Natural killer cell (primary cell): ENCODE measurements around the gene SEMA3B. TPM values are rescaled to one million over a fixed set of nuclear protein-coding genes. Genes with fewer than 3 reads are reported as not detected.
A peak's percentile ranks its signal among the peaks of the same experiment; 100 is the strongest.

Experiments
- ATAC-seq, 3 donors: fragments of 150-1000 bp in 2 of 3; fragments of 200-7000 bp in 1 of 3; cut with Tn5 transposase; 1 replicate in 1 of 3; 2 replicates in 2 of 3; pipeline ENCODE4 v1.10.0; 2021; ENCODE audit warnings: mild to moderate bottlenecking in 2 of 3, moderate library complexity in 2 of 3
- DNase-seq, 2 donors: peaks; one replicate each; pipeline versions ENCODE4 v3.0.0 to v3.0.0-alpha.2; 2013 to 2021; ENCODE audit warnings: mixed read lengths in 1 of 2
- H3K27ac ChIP-seq: one replicate; pipeline ENCODE4 v1.5.1; 2013; ENCODE audit warnings: mild to moderate bottlenecking, low read length
- H3K27me3 ChIP-seq: one replicate; pipeline ENCODE4 v1.6.1; 2013; ENCODE audit warnings: low read length; ENCODE audit not compliant: control insufficient read depth, insufficient read depth
- H3K36me3 ChIP-seq: one replicate; pipeline ENCODE4 v1.6.1; 2013; ENCODE audit warnings: low read length; ENCODE audit not compliant: control insufficient read depth, insufficient read depth
- H3K4me1 ChIP-seq: one replicate; pipeline ENCODE4 v1.6.1; 2013; ENCODE audit warnings: low read length; ENCODE audit not compliant: control insufficient read depth, insufficient read depth
- H3K4me3 ChIP-seq: one replicate; pipeline ENCODE4 v1.5.1; 2013; ENCODE audit warnings: low read length
- H3K9me3 ChIP-seq: one replicate; pipeline ENCODE4 v1.6.1; 2013; ENCODE audit warnings: low read length; ENCODE audit not compliant: control insufficient read depth, insufficient read depth
- H3K27ac Mint-ChIP-seq, 2 donors: one replicate each; pipeline ENCODE4 v1.8.0; 2022; ENCODE audit warnings: mild to moderate bottlenecking in 2 of 2, mixed read lengths in 2 of 2, moderate library complexity in 1 of 2
- H3K27me3 Mint-ChIP-seq, 2 donors: one replicate each; pipeline ENCODE4 v1.8.0; 2022; ENCODE audit warnings: low read depth in 2 of 2, mixed read lengths in 2 of 2
- H3K36me3 Mint-ChIP-seq: one replicate; pipeline ENCODE4 v1.8.0; 2022; ENCODE audit warnings: mixed read lengths
- H3K4me1 Mint-ChIP-seq, 2 donors: one replicate each; pipeline ENCODE4 v1.8.0; 2022; ENCODE audit warnings: mixed read lengths in 2 of 2
- H3K4me3 Mint-ChIP-seq: one replicate; pipeline ENCODE4 v1.8.0; 2022; ENCODE audit warnings: mild to moderate bottlenecking, moderate library complexity, mixed read lengths
- H3K9me3 Mint-ChIP-seq, 2 donors: one replicate each; pipeline ENCODE4 v1.8.0; 2022; ENCODE audit warnings: mixed read lengths in 2 of 2
- WGBS: methylation state at CpG from one replicate; pipeline ENCODE4 v1.1.7; 2013; ENCODE audit warnings: missing lambda C conversion rate; ENCODE audit not compliant: insufficient coverage; 5-methylcytosine and 5-hydroxymethylcytosine counted together
- intact Hi-C: fragments of 100-400 bp; cut with micrococcal nuclease; formaldehyde crosslinking; loops from one replicate; pipeline ENCODE4 v1.14.2; 2022
- total RNA-seq, 4 donors: library from RNA; stranded (reverse); fragments of 120-200 nt in 1 of 4; gene quantifications; one replicate each; pipeline versions ENCODE4 v1.2.3 to v1.2.4, GENCODE V29; 2013 to 2022
- TF ChIP-seq, protein P1 (sequence below): fragments of 200-600 bp; IDR thresholded peaks from one replicate; pipeline ENCODE4 v1.8.0; 2022; ENCODE audit warnings: antibody characterized with exemption

SEMA3B gene
- total RNA-seq, 3 donors from 2014 or later (not counting 1 experiment from before 2014, with no cell fraction given), result 0.97 to 2.0 (median 0.99) TPM

DNA sequence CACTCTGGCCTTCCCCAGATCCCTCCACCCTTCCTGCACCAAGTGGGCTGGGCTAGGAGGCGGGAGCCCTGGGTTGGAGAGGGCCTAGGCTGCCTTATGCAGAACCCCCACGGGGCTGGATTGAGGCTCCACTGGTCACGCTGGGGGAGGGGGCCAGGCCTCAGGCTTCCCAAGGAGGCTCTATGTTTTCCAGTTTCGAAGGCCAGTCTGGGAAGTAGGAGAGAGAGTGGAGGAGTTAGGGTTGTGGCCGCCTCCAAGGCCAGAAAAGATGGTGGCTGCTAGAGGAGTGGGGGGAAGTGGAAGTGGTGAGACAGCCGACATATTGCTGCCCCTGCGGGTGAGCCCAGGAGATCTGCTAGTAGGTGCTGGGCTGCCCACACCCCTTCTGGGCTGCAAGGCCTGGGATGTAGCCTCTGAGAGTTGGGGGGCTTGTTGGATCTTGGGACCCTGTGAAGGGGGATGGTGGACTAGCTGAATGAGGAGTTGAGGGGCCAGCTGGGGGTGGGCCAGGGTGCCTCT, 31.8 kb upstream of the SEMA3B start:
- Mint-ChIP-seq H3K27ac (peak overlapping the region; percentile 95 to 96), H3K36me3 (no peaks in the 10 kb centered on the region), H3K27me3 (no peaks in the 10 kb centered on the region), H3K4me1 (peaks cover 42 to 61% of the 10 kb centered on the region in 2 donors), H3K4me3 (peak overlapping the region; percentile 98), H3K9me3 (no peaks in the 10 kb centered on the region)
- peaks cover 63% of the 10 kb centered on the region for H3K4me1 ChIP-seq
- intact Hi-C loops, result no loop called here
- H3K9me3 ChIP-seq, result no peaks in the 10 kb centered on the region
- H3K4me3 ChIP-seq, result peak overlapping the region; percentile 96
- H3K27ac ChIP-seq, result peak overlapping the region; percentile 87
- TF ChIP-seq, protein P1, sequence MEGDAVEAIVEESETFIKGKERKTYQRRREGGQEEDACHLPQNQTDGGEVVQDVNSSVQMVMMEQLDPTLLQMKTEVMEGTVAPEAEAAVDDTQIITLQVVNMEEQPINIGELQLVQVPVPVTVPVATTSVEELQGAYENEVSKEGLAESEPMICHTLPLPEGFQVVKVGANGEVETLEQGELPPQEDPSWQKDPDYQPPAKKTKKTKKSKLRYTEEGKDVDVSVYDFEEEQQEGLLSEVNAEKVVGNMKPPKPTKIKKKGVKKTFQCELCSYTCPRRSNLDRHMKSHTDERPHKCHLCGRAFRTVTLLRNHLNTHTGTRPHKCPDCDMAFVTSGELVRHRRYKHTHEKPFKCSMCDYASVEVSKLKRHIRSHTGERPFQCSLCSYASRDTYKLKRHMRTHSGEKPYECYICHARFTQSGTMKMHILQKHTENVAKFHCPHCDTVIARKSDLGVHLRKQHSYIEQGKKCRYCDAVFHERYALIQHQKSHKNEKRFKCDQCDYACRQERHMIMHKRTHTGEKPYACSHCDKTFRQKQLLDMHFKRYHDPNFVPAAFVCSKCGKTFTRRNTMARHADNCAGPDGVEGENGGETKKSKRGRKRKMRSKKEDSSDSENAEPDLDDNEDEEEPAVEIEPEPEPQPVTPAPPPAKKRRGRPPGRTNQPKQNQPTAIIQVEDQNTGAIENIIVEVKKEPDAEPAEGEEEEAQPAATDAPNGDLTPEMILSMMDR, result no peak
- peaks cover 17% of the 10 kb centered on the region for H3K36me3 ChIP-seq
- under 1% methylated on average over 7 of the region's 7 CpGs for WGBS
- DNase-seq (peak; percentile 29 to 67), ATAC-seq (no peak)
- H3K27me3 ChIP-seq, result no peaks in the 10 kb centered on the region

DNA sequence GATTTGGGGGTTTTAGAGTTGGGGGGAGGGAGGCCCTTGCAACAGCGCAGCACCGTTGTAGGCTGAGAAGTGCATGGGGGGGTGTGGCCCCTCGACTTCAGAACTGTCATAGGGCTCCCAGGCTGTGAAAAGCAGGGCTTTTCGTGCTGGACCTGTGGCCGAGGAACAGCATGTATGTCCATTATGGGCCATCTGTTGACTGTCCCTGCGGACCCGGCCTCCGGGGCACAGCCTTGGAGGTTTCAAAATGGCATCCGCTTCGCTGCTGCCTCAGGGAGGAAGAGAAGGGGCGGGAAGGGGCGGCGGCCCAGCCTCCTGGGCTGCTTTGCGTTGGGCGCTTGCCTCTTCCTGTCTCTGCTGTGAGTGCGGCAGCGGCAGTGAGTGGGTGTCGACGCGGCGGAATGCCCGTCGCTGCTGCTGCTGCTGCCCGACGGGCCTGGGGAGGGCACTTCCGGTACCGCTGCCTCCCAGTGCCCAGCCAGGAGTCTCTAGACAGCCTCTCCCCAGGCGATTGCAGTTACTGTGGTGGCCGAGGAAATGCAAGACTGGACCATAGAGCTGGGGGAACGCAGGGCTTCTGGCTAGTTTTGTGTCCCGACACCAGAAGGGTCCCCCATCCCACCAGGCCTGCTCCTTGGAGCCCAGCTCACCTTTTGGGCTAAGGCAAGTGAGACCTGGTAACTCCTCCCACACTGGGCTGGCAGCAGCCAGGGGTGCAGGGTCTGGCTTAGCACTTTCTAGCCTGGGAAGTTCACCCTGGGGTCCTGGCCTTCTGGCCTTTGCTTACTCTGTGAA, 31.0 kb upstream of the SEMA3B start:
- DNase-seq, result peak; percentile 80 to 92
- intact Hi-C loops, result loop anchor here (1.0 kb wide), 2 partner anchors 8 to 61 kb away; partner anchors contain the start of genes HYAL3 and NAA80
- H3K4me3 Mint-ChIP-seq, result peak overlapping the region; percentile 98
- peaks cover 17% of the 10 kb centered on the region for H3K36me3 ChIP-seq
- 1% methylated on average over 31 of the region's 31 CpGs for WGBS
- no peaks in the 10 kb centered on the region for H3K36me3 Mint-ChIP-seq
- peaks cover 70% of the 10 kb centered on the region for H3K4me1 ChIP-seq
- no peaks in the 10 kb centered on the region for H3K27me3 Mint-ChIP-seq
- H3K27ac Mint-ChIP-seq, result peak overlapping the region; percentile 95 to 96
- peak overlapping the region; percentile 96 for H3K4me3 ChIP-seq
- H3K4me1 Mint-ChIP-seq, result peaks cover 49 to 68% of the 10 kb centered on the region in 2 donors
- no peaks in the 10 kb centered on the region for H3K9me3 Mint-ChIP-seq
- no peaks in the 10 kb centered on the region for H3K27me3 ChIP-seq
- H3K9me3 ChIP-seq, result no peaks in the 10 kb centered on the region
- peak overlapping the region; percentile 87 for H3K27ac ChIP-seq
- TF ChIP-seq, protein P1, result no peak
- peak; percentile 54 to 64 (median 55) for ATAC-seq

DNA sequence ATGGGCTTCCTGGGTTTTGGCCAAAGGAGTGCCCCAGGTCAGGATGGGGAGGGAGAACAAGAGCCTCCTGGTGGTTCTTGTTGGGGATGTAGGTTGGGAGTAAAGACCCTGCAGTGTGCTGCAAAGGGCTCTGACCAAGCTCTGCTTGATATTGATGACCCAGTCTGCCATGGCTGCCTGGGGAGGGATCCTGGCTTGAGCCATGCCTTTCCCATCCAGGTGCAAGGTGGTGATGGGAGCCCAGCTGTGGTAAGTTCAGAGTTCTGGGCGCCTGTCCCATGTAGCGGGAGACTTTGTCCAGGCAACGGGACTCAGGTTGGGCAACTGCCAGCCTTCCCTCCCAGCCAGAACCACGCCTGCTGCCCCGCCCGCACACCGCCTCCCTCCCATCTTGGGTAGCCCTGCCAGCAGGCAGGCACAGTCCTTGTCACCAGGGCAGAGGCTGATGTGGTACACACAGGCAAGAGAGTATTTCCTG, 30.4 kb upstream of the SEMA3B start:
- TF ChIP-seq, protein P1, result no peak
- no peaks in the 10 kb centered on the region for H3K36me3 Mint-ChIP-seq
- no peaks in the 10 kb centered on the region for H3K27me3 Mint-ChIP-seq
- Histone ChIP-seq H3K27ac (peak overlapping the region; percentile 87), H3K9me3 (no peaks in the 10 kb centered on the region), H3K36me3 (peaks cover 20% of the 10 kb centered on the region), H3K4me1 (peaks cover 77% of the 10 kb centered on the region), H3K27me3 (no peaks in the 10 kb centered on the region), H3K4me3 (peak overlapping the region; percentile 96)
- WGBS, result 67% methylated on average over 7 of the region's 7 CpGs
- DNase-seq, result peak in 1 of 2 donors; percentile 37
- ATAC-seq, result no peak
- H3K27ac Mint-ChIP-seq, result peak overlapping the region; percentile 95 to 96
- peaks cover 54 to 74% of the 10 kb centered on the region in 2 donors for H3K4me1 Mint-ChIP-seq
- H3K9me3 Mint-ChIP-seq, result no peaks in the 10 kb centered on the region
- intact Hi-C loops, result loop anchor here (1.0 kb wide), 2 partner anchors 8 to 61 kb away; partner anchors contain the start of genes HYAL3 and NAA80
- H3K4me3 Mint-ChIP-seq, result peak overlapping the region; percentile 98
